ENCODE measurements around the gene IL1RAPL1.

- TF ChIP-seq, protein P1, sequence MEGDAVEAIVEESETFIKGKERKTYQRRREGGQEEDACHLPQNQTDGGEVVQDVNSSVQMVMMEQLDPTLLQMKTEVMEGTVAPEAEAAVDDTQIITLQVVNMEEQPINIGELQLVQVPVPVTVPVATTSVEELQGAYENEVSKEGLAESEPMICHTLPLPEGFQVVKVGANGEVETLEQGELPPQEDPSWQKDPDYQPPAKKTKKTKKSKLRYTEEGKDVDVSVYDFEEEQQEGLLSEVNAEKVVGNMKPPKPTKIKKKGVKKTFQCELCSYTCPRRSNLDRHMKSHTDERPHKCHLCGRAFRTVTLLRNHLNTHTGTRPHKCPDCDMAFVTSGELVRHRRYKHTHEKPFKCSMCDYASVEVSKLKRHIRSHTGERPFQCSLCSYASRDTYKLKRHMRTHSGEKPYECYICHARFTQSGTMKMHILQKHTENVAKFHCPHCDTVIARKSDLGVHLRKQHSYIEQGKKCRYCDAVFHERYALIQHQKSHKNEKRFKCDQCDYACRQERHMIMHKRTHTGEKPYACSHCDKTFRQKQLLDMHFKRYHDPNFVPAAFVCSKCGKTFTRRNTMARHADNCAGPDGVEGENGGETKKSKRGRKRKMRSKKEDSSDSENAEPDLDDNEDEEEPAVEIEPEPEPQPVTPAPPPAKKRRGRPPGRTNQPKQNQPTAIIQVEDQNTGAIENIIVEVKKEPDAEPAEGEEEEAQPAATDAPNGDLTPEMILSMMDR (IDR thresholded peaks at IDR 0.05 in 4 of 5, conservative IDR thresholded peaks at IDR 0.05 in 1 of 5): no peak
- no peak for TF ChIP-seq POLR2A (IDR thresholded peaks at IDR 0.05)
Observed at GRCh38 chrX:29617725-29618124, 1030.5 kb downstream of the IL1RAPL1 start.

Measured in gastrocnemius medialis (tissue), 4 donors.